ENCODE results near the gene C19orf85. TPM values are rescaled to one million over a fixed set of nuclear protein-coding genes. Genes with fewer than 3 reads are reported as not detected.
"Not testable (repeated sequence)": the region's sequence is repeated elsewhere in the genome, so short reads cannot be mapped to it uniquely, and the experiment has no call there.

The C19orf85 gene
- total RNA-seq, 1 donor from 2014 or later, result not detected

GRCh38 chr19:55440411-55441105 lies 24.0 kb downstream of the C19orf85 start:
- no peak for DNase-seq

GRCh38 chr19:55439052-55439451 lies 25.5 kb downstream of the C19orf85 start:
- no peak for DNase-seq

- DNase-seq, result no peak
Observed at GRCh38 chr19:55437410-55437809, 27.1 kb downstream of the C19orf85 start.

GRCh38 chr19:55436847-55437246 lies 27.7 kb downstream of the C19orf85 start:
- DNase-seq, result no peak

GRCh38 chr19:55435020-55435419 lies 29.5 kb downstream of the C19orf85 start:
- DNase-seq, result no peak

DNA sequence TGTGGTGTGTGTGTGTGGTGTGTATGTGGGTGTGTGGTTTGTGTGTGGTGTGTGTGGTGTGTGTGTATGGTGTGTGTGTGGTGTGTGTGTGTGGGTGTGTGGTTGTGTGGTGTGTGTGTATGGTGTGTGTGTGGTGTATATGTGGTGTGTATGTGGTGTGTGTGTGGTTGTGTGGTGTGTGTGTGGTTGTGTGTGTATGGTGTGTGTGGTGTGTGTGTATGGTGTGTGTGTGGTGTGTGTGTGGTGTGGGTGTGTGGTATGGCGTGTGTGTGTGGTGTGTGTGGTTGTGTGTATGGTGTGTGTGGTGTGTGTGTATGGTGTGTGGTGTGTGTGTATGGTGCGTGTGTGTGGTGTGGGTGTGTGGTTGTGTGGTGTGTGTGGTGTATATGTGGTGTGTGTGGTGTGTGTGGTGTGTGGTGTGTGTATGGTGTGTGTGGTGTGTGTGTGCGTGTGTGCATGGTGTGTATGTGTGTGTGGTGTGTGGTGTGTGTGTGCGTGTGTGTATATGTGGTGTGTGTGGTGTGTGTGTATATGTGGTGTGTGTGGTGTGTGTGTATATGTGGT lies 30.1 kb downstream of the C19orf85 start:
- no peak for DNase-seq

GRCh38 chr19:55433292-55433691 lies 31.3 kb downstream of the C19orf85 start:
- no peak for DNase-seq

GRCh38 chr19:55432241-55432959 lies 32.2 kb downstream of the C19orf85 start:
- no peak for DNase-seq

DNA sequence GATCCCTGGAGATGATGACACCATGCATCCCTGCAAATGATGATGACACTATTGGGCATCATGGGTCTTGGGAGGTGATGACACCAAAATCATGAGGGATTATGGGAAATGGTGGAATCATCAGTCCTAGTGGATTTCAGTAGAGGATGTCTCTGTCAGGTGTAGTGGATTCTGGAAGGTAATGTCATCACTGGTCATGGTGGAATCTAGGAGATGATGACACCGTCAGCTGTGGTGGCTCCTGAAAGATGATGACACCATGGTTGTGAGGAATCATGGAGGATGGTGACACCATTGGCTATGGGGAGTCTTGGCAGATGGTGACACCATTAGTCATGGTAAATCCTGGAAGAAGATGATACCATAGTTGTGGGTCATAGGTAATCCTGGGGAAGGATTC lies 33.4 kb downstream of the C19orf85 start:
- DNase-seq, result no peak

GRCh38 chr19:55426042-55426441 lies 38.5 kb downstream of the C19orf85 start:
- DNase-seq, result peak; percentile 30

- no peak for DNase-seq
Observed at GRCh38 chr19:55424518-55424917, 40.0 kb downstream of the C19orf85 start.

DNA sequence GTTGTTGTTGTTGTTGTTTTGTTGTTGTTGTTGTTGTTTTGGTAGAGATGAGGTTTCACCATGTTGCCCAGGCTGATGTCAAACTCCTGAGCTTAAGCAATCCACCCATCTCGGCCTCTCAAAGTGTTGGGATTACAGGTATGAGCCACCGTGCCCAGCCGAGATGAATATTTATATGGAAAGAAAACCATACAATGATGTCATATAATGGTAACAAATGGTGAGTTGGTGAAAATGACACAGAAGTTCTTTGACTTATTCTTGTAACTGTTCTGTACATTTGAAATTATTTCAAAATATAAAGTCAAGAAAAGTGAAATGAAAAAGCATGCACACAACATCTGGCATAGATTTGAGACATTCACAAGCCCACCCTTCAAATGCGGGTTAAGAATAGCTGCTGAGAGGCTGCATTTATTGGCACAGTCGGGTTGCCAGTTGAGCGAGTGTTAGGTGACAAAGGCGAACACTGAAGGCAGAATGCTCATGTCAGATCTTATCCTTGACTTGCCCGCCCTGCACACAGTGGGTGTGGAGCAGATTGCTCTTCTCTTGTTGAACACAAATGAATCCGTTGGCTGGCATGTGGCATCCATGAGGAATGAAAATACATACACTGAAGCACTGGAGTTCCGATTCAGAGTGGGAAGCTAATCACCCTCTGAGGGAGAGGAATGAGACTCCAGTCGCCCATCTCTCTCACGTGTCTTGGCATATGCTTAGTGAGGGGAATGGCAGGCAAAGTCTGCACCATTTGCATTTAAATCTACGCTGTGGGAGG lies 41.1 kb downstream of the C19orf85 start:
- no peak for DNase-seq

DNA sequence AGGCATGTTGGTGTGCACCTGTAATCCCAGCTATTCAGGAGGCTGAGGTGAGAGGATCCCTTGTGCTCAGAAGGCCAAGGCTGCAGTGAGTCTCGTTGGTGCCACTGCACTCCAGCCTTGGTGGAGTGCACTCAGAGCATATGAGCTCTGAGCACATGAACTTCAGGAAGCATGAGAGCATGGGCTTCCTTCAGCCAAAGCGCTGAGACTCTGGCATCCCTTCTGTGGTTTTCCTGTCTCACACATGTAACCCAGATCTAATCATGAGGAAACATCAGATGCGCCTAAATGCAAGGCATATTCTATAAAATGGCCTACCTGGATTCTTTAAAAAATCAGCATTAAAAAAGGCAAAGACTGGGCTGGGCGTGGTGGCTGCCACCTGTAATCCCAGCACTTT lies 43.3 kb downstream of the C19orf85 start:
- not testable (repeated sequence) for DNase-seq

- no peak for DNase-seq
Observed at GRCh38 chr19:55419624-55420236, 44.8 kb downstream of the C19orf85 start.

DNA sequence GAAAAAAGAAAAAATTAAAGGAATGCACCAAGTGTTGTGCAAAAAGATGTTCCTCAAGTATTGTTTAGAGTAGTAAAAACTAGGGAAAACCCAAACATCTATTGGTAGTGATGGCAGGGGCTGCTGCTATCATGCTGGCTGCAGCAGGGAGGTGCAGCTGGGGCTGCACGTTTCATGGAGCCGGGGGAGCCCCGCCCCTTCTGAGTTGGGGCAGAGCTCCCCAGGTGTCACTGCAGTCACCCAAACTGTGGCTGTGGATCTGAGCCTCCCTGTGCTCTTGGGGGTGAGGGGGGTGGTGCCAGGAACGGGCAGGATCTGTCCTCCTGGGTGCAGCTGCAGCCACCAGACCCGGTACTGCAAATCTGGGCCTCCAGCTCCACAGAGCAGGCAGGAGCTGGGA lies 45.4 kb downstream of the C19orf85 start:
- DNase-seq, result no peak

- DNase-seq, result peak; percentile 27
Observed at GRCh38 chr19:55418185-55418584, 46.4 kb downstream of the C19orf85 start.

Other genes with a start within 250 kb of the C19orf85 start
- gene TMEM86B, start 236.0 kb downstream of the C19orf85 start, total RNA-seq, result 0.78 TPM
- 11.4 TPM for gene PPP6R1, start 205.7 kb downstream of the C19orf85 start, total RNA-seq
- 23.4 TPM for gene HSPBP1, start 184.6 kb downstream of the C19orf85 start, total RNA-seq
- 67.1 TPM for gene BRSK1, start 180.8 kb downstream of the C19orf85 start, total RNA-seq
- gene TMEM150B, start 139.4 kb downstream of the C19orf85 start, total RNA-seq, result 0.47 TPM
- 6.9 TPM for gene KMT5C, start 124.9 kb downstream of the C19orf85 start, total RNA-seq
- gene COX6B2, start 110.0 kb downstream of the C19orf85 start, total RNA-seq, result not detected
- not detected for gene GARIN5B, start 101.5 kb downstream of the C19orf85 start, total RNA-seq
- 0.16 TPM for gene IL11, start 94.3 kb downstream of the C19orf85 start, total RNA-seq
- not detected for gene TMEM190, start 87.9 kb downstream of the C19orf85 start, total RNA-seq
- not detected for gene TMEM238, start 80.5 kb downstream of the C19orf85 start, total RNA-seq
- 112 TPM for gene RPL28, start 78.8 kb downstream of the C19orf85 start, total RNA-seq
- gene UBE2S, start 57.0 kb downstream of the C19orf85 start, total RNA-seq, result 35.9 TPM
- gene SHISA7, start 21.5 kb downstream of the C19orf85 start, total RNA-seq, result 4.2 TPM
- gene ISOC2, start 3.1 kb downstream of the C19orf85 start, total RNA-seq, result 13.7 TPM
- 0.78 TPM for gene ZNF628, start 11.9 kb upstream of the C19orf85 start, total RNA-seq
- 15.0 TPM for gene NAT14, start 20.4 kb upstream of the C19orf85 start, total RNA-seq
- gene SSC5D, start 23.7 kb upstream of the C19orf85 start, total RNA-seq, result 0.31 TPM
- gene SBK2, start 72.4 kb upstream of the C19orf85 start, total RNA-seq, result not detected
- 0.31 TPM for gene SBK3, start 80.8 kb upstream of the C19orf85 start, total RNA-seq
- gene ZNF579, start 116.1 kb upstream of the C19orf85 start, total RNA-seq, result 4.2 TPM
- 4.1 TPM for gene FIZ1, start 134.8 kb upstream of the C19orf85 start, total RNA-seq
- gene ZNF524, start 135.5 kb upstream of the C19orf85 start, total RNA-seq, result 2.8 TPM
- 1.2 TPM for gene ZNF865, start 140.9 kb upstream of the C19orf85 start, total RNA-seq
- gene ZNF784, start 159.8 kb upstream of the C19orf85 start, total RNA-seq, result 5.1 TPM
- gene ZNF580, start 176.3 kb upstream of the C19orf85 start, total RNA-seq, result 4.8 TPM
- gene ZNF581, start 178.9 kb upstream of the C19orf85 start, total RNA-seq, result 5.6 TPM
- 7.8 TPM for gene CCDC106, start 183.5 kb upstream of the C19orf85 start, total RNA-seq
- gene U2AF2, start 190.3 kb upstream of the C19orf85 start, total RNA-seq, result 65.8 TPM
- 20.7 TPM for gene EPN1, start 210.5 kb upstream of the C19orf85 start, total RNA-seq